ENCODE results near the gene TMIE. TPM values are rescaled to one million over a fixed set of nuclear protein-coding genes. Genes with fewer than 3 reads are reported as not detected.

The TMIE gene
- polyA plus RNA-seq, 1 donor: 0.47 TPM

- no peak for DNase-seq
Measured at GRCh38 chr3:46668591-46668990, 32.6 kb upstream of the TMIE start.

GRCh38 chr3:46669191-46669999 lies 31.8 kb upstream of the TMIE start:
- DNase-seq: no peak

- DNase-seq: no peak
Measured at GRCh38 chr3:46670000-46670890, 30.9 kb upstream of the TMIE start.

- DNase-seq: no peak
Measured at GRCh38 chr3:46670891-46671427, 30.2 kb upstream of the TMIE start.

- DNase-seq: no peak
Measured at GRCh38 chr3:46671541-46672348, 29.4 kb upstream of the TMIE start.

GRCh38 chr3:46672349-46672695 lies 28.9 kb upstream of the TMIE start:
- no peak for DNase-seq

GRCh38 chr3:46673151-46674030 lies 27.8 kb upstream of the TMIE start:
- DNase-seq: no peak

GRCh38 chr3:46674031-46674845 lies 27.0 kb upstream of the TMIE start:
- no peak for DNase-seq

- DNase-seq: no peak
Measured at GRCh38 chr3:46675426-46675825, 25.8 kb upstream of the TMIE start.

GRCh38 chr3:46675843-46676567 lies 25.2 kb upstream of the TMIE start:
- no peak for DNase-seq

GRCh38 chr3:46676601-46677410 lies 24.4 kb upstream of the TMIE start:
- no peak for DNase-seq

GRCh38 chr3:46677411-46677726 lies 23.8 kb upstream of the TMIE start:
- DNase-seq: no peak

- DNase-seq: no peak
Measured at GRCh38 chr3:46678280-46678679, 22.9 kb upstream of the TMIE start.

- DNase-seq: no peak
Measured at GRCh38 chr3:46679681-46680080, 21.5 kb upstream of the TMIE start.

- no peak for DNase-seq
Measured at GRCh38 chr3:46680298-46680826, 20.8 kb upstream of the TMIE start.

GRCh38 chr3:46681387-46681786 lies 19.8 kb upstream of the TMIE start:
- DNase-seq: no peak

- no peak for DNase-seq
Measured at GRCh38 chr3:46681856-46682540, 19.2 kb upstream of the TMIE start.

- no peak for DNase-seq
Measured at GRCh38 chr3:46682974-46683373, 18.2 kb upstream of the TMIE start.

Measured in left kidney (tissue), 2 donors.